Middle frontal gyrus (tissue), 1 donor: ENCODE results near the gene SYNJ2.

Experiments used
- DNase-seq: peaks from one replicate; pipeline ENCODE4 v3.0.0-alpha.2; 2015; ENCODE audit warnings: low spot score; ENCODE audit errors: extremely low spot score

SYNJ2 gene

DNA sequence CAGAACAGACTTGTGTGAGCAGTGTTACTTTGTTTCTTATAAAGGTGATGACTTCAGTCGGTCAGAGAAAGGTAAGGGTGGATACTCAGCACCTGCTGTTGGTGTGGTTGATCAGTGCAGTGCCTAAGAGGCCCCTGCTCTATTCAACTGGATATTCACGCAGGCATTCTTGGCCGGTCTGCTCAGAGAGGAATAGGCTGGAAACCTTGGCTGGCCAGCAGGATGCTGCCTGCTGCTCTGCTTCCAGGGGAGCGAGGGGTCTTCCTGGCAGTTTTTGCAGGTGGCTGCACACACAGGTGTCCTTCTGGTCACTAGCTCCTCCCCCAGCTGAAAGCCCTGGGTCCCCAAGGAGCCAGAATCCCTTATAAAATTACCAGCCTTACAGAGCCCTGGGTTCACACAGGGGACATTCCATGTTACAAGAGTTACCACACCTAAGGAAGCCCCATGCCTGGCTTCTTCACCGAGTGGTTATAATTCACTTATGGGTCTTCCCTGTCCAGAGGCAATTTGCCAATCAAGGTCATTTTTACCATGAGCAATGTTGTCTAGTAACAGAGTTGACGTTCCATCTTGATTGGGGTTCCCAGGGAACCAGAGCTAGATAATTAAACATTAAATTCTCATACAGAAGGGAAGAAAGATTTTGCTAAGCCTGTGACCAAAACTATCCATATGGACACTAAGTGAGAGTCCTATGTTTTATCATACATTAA lies 16.4 kb downstream of the SYNJ2 start:
- no peak for DNase-seq

DNA sequence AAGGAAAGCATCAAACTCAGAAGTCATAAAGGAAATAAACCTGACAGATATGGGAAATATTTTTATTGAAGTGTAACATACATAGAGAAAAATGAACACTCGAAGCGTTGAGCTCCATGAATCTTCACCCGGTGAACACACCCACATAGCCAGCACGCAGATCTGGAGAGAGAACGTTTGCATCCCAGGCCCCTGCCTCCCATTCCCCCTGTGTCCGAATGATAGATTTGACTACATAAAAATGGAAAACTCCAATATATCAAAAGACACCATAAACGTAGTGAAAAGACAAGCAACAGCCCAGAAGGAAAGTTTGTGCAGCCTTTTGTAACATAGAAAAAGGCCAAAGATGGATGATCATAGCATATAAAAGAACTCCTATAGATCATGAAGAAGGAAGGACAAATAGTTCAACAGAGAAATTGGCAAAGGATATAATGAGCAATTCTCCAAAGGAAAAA lies 17.1 kb downstream of the SYNJ2 start:
- no peak for DNase-seq

DNA sequence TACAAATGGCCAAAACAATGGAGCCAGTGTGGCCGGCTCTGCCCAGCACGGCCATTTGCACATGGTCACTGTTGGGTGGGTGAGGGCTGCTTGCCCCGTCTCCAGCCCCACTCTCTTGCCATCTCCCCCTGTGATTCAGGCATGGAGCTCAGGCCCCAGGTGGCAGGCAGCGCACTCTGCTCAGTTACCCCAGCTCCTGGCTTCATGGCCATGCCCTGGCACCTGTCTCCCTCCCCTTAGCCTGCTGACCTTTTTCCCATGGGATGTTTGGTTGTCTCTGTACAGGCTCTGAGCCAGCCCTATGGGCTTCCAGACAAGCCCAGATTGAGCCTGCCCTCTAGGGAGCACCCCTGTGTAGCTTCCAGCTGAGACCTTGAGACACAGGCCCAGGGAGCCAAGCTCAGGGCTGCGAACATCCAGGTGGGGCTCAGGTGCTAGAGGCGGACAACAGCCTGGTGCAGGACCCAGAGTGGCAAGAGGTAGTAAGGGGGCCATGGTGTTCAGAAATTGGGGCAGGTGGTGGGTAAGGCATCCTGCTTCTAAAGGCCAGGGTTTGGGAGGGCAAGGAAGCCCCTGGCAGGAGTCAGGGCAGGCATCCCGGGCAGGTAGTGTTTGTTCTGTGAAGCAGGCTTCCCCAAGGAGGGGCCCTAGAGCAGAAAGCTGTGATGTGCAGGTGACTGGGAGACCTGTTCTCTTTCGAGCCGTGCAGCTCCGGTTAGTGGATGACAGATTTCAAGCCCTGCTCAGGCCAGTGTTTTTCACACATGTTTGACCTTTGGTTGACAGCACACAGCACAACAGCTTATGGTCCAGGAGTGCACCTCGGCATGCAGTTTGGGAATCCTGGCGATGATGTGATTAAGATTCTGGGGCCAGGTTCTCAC lies 17.7 kb downstream of the SYNJ2 start:
- DNase-seq: peak; percentile 64

DNA sequence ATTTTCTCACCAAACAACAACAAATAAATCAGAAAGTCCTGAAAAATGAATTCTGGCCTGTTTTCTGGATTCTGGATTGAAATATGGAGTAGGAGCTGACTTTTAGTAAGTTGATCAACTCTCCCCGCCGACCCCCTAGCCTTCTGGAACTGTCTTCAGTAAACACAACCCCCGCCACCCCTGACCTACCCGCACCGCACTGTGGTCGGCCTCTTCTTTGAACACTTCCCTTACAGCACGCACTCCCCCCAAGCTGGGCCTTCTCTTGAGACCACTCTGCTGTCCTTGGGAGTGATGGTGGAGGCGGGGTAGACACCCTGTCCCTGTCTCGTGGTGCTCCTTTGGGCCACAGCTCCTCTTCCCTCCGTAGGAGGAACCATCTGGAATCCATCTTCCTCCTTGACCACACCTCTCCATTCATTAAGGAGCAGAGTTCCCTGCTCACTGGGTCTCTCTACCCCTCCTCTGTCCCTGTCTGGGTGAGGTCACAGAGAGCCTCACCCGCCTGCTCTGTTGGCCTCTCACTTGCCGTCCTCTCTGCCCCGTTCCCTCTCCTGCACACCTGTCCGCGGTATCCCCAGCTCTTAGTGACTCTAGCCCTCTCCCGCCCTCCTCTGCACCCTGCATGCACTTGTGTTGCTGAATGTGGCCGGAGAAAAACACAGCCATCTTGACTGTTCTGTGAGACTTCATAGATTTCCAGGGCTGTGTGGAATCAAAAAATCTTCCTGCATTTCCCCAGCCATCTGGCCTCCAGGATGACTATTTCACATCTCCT lies 19.1 kb downstream of the SYNJ2 start:
- peak; percentile 2 for DNase-seq

DNA sequence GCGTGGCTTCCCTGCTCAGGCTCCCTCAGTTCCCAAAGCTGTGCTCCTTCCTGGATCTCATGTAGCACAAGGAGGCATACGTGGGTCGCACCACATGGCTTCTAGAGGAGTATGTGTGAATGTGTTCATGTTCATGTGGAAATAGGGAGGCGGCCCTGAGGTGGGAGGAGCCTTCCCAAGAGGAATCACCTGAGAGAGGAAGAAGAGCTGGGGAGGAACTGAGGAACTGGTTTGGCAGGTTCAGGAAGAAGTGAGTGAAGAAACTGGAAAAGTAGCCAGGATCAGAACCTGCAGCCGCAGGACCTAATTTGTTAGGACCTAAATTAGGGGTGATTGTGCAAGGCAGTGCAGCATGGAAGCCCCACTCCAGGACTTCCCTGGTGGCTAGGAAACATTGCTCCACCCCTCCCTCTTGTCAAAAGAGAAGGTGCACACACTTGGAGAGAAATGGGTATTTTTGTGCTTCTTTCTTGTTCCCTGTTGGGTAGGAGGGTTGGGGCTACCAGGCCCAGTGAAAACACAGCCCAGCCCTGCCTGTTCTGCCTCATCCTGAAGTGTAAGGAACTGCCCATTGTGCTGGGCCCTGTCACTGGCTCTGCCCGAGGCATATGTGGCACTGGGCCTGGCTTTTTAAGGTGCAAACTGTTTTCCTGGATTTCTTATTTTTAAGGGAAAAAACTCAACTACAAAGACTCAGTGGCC lies 20.7 kb downstream of the SYNJ2 start:
- peak; percentile 1 for DNase-seq

DNA sequence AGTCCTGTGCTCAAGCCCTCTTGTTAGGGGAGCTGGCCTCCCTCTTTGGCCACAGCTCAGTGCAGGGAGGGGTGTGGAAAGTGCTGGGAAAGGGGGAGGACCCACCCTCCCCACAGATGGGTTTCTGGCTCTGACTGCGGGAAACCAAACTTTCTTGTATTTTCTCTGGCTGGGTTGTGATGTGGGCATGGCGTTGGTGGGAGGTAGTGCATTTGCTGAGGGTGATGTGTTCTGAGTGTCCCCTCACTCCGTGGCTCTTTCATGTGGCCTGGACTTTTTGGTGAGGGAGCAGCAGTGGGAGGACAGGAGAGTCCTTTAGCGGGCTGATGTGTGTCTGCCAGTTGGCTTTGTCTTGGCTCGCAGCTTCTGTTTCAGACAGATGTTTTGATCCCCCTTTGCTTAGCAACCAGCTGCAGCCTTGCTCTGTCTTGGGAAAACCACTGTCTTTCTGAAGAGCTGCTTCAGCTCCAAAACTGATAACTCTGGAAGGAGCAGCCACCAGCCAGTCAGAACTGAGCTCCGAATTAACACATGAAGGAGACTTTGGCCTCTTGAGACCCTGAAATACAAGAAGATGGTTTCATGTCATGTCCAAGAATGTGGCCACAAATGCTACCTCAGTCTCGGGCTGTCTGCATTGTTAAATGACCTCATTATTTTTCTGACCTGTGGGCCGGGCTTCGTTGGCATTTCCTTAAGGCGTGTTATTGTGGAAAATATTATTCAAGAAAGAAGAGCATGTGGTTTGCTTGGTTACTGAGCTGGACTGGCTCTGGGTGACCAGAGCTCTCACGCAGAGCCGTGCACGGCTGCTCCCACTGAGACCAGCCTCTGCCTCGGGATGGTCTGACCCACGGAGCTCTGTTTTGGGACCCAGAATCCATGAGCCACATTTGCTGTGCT lies 21.5 kb downstream of the SYNJ2 start:
- peak; percentile 2 for DNase-seq

DNA sequence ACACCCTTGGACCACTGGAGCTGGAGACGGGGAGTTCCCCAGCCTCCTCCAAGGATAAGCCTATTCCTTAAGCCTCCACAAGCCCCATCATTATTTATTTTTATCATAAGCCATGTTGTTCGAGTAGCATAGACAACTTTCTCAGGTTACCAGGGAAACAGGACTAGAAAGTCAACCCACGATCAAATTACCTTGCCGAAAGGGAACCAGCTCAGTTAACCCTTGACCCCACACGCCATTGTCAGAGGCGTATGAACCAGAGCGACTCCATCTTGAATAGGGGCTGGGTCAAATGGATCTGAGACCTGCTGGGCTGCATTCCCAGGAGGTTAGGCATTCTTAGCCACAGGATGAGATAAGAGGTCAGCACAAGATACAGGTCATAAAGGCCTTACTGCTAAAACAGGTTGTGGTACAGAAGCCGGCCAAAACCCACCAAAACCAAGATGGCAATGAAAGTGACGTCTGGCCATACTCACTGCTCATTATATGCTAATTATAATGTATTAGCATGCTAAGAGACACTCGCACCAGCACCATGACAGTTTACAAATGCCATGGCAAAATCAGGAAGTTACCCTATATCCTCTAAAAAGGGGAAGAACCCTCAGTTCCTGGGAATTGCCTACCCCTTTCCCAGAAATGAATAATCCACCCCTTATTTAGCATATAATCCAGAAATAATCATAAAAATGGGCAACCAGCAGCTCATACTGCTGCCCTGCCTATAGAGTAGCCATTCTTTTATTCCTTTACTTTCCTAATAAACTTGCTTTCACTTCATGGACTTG lies 22.4 kb downstream of the SYNJ2 start:
- peak; percentile 1 for DNase-seq

DNA sequence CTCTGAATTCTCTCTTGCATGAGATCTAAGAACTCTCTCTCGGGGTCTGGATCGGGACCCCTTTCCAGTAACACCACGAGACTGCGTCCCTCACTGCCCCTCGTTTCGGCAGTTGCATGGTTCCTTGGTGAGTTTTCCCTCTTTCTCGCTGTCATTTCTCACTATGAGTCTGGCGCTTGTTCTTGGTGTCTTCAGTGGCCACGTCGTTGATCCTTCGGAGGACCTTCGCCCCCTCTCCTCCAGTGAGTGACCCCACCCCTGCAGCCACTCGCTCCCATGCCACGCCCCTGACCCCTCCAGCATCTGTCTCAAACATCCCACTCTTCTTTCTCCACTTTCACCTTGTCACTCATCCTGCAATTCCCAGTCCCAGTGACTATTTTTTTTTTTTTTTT lies 23.0 kb downstream of the SYNJ2 start:
- no peak for DNase-seq

DNA sequence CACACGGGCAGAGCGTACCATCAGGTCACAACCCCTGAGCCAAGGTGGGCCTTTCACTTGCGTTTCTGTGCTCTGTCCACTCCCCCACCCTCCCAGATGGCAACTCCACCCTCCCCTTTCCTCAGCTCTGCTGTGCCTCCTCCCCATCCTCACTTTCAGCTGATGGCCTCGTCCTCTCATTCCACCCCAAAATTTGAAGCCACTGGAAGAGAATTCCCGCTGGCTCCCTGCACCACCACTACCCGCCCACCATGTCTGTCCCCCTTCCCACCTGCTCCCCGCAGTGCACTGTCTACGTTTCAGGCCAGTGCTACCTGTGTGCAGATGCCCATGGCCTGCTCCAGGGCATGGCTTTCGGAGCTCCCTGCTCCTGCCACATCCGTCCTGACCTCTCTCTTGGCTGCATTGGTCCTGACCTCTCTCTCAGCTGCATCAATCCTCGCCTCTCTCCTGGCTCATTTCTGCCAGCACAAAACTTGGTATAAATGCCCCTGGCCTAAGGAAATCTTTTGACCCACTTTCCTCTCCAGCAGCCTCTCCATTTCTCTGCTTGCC lies 24.0 kb downstream of the SYNJ2 start:
- DNase-seq: no peak

DNA sequence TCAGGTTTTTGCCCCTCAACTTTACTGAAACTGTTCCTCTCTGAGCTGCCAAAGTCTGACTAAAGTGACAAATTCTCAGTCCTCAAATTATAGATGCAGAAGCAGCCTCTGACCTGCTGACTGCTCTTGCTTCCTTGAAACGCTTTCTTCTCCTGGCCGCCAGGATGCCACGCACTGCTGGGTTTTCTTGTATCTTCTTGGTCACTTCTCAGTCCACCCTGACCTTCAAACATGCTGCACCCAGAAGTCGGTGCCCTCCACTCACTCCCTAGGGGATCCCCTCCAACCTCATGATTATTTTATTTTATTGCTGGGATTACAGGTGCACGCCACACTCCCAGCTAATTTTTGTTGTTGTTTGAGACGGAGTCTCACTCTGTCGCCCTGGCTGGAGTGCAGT lies 24.7 kb downstream of the SYNJ2 start:
- no peak for DNase-seq

DNA sequence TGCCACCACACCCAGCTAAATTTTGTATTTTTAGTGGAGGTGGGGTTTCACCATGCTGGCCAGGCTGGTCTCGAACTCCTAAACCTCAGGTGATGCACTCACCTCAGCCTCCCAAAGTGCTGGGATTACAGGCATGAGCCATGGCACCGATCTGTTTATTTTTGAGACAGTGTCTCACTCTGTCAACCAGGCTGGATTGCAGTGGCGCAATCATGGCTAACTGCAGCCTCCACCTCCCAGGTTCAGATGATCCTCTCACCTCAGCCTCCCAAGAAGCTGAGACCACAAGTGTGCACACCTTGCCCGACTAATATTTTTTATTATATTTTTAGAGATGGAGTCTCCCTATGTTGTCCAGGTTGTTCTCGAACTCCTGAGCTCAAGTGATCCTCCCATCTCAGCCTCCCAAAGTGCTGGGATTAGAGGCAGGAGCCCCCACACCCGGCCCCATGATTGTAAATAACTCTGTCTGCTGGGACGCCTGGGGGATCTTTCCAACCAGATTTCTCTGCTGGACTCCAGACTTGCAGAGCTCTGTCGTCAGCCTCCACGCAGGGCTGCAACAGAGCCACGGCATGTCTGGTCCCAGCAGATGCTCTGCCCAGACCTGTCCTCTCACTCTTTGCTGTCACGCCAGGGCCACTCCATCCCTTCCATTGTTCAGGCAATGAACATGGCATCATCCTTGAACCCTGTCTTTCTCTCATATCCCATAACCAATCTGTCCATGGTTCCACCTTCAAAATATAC lies 25.3 kb downstream of the SYNJ2 start:
- DNase-seq: no peak

DNA sequence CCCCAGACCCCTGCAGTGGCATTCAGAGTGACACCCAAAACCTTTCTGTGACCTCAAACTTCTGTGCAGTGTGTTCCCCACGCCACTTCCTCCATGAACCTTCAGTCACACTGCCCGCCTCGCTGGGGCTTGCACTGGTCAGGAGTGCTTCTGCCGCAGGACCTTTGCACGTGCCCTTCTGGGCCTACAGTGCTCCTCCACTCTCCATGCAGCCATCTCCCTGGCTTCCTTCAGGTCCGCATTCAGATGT lies 27.1 kb downstream of the SYNJ2 start:
- no peak for DNase-seq

DNA sequence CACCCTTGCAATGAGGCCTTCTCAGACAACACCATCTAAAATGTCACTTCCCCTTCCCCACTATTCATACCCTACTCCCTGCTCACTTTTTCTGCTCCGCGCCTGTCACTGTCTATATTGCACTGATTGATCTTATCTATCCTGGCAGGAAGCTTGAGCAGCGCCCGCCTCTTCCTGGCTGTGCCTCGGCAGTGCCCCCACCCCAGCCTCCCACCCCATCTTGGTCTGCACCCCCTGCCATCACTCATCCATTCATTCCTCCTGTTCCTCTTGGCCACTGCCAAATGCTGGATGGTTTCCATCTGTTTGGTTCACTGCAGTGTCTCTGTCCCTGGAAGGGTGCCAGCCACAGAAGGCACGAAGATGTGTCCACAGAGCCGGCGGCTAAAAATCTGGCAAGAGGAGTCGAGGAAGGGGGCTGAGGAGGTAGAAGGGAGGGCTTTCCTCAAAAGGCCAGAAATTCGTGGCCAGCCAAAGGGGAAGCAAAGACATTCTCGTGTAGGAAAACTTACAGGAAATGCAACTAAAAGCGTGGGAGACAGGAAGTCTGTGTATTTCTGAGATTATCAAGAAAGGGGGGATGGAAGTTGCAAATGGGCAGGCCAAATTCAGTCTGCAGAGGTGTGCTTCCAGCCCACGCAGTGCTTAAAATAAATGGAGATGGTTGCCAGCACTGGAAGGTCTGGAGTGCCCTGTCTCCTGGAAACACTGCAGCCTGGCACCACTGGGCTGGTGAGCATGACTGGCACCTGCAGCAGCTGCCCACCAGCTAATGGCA lies 27.6 kb downstream of the SYNJ2 start:
- peak; percentile 51 for DNase-seq

DNA sequence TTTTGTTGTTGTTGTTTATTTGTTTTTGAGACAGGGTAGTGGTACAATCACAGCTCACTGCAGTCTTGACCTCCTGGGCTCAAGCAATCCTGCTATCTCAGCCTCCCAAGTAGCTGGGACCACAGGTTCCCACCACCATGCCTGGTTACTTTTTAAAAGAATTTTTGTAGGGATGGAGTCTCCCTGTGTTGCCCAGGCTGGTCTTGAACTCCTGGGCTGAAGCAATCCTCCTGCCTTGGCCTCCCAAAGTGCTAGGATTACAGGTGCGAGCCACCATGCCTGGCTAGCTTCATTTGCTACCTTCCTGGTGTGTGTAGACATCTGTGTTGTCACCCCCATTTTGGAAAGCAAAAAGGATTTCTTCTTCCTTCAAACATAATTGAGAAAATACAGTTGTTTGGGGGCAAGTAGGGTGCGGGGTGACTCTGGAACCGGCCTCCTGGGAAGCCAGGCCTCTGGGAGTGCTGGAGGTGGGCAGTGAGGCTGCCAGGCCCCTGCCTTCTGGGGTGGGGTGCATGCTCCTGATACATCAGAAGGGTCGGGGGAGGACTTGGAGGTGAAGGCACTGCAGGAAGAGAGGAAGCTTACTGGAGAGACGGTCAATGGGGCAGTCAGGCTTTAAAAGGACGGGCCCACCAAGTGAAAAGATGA lies 28.4 kb downstream of the SYNJ2 start:
- DNase-seq: peak; percentile 1

DNA sequence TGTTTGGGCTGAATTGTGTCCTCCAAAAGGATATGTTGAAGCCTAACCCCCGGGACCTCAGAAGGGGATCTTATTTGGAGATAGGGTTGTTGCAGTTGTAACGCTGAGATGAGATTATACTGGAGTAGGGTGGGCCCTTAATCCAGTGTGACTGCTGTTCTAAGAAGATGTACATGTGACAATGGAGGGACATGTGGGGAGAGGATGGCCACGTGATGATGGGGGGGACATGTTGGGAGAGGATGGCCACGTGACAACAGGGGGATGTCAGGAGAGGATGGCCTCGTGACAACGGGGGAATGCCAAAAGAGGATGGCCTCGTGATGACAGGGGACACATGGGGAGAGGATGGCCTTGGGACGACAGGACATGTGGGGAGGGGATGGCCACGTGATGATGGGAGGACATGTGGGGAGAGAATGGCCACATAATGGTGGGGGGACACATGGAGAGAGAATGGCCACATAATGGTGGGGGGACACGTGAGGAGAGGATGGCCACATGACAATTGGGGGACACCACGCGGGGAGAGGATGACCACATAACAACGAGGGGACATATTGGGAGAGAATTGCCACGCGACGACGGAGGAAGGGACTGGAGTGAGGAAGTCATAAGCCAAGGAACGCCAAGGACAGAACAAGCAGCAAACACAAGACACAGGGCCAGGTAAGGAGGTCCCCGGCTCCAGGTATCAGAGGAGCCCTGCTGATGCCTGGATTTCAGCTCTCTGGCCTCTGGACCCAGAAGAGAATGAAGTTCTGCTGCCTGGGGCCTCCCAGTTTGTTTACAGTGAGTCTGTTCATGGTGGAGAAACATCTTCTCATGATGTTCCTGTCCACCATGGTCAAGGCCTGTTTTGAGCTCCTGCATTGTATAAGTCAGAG lies 29.2 kb downstream of the SYNJ2 start:
- DNase-seq: peak; percentile 2

DNA sequence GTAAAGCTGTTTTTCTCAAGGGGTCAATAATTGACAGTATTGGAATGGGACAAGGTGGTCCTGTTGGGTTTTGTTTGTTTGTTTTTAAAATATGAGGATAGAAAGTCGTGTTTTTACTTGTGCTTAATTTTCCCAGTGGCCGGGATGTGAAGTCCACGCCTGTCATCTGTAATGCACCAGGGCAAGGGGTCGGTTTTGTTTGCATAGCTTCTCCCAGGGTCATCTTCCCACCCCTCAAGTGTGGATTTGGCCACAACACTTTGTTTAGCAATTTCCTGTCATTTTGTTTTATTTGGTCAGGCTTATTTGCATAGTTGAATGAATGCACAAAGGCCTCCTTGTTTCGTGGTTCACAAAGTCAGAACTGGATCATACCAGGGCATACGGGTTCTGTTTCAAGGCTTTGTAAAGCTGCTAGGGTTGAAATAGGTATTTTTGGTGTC lies 29.8 kb downstream of the SYNJ2 start:
- peak; percentile 9 for DNase-seq
